HUES64 (cell line): Measurements from ENCODE around the gene MAPK8IP1.

ENCODE experiments used
- H3K27ac ChIP-seq: 2 replicates; pipeline ENCODE4 v1.7.0; 2013; ENCODE audit warnings: low read depth, low read length, inconsistent platforms
- H3K27me3 ChIP-seq: 2 replicates; pipeline ENCODE4 v1.6.1; 2013; ENCODE audit warnings: mild to moderate bottlenecking, low read length; ENCODE audit not compliant: insufficient read depth
- H3K36me3 ChIP-seq: 2 replicates; pipeline ENCODE4 v1.6.1; 2013; ENCODE audit warnings: mild to moderate bottlenecking, low read length; ENCODE audit not compliant: insufficient read depth
- H3K4me1 ChIP-seq: 2 replicates; pipeline ENCODE4 v1.6.1; 2013; ENCODE audit warnings: mild to moderate bottlenecking, low read length, moderate library complexity; ENCODE audit not compliant: insufficient read depth
- H3K4me3 ChIP-seq: 2 replicates; pipeline ENCODE4 v1.5.1; 2013; ENCODE audit warnings: mild to moderate bottlenecking, low read length, moderate library complexity
- H3K9ac ChIP-seq: 2 replicates; pipeline ENCODE4 v1.6.1; 2013; ENCODE audit warnings: mild to moderate bottlenecking, low read depth, low read length
- H3K9me3 ChIP-seq: 2 replicates; pipeline ENCODE4 v1.6.1; 2013; ENCODE audit warnings: low read depth, low read length; ENCODE audit not compliant: insufficient read depth
- WGBS: fragments of 150-250, 120-280 bp; methylation state at CpG from one replicate; pipeline ENCODE4 v1.1.7; 2013; ENCODE audit warnings: missing lambda C conversion rate; 5-methylcytosine and 5-hydroxymethylcytosine counted together

MAPK8IP1 gene

GRCh38 chr11:45930031-45930794 lies 44.8 kb downstream of the MAPK8IP1 start:
- Histone ChIP-seq H3K9ac (no peak overlapping the region), H3K27me3 (no peaks in the 10 kb centered on the region), H3K36me3 (peaks cover 70% of the 10 kb centered on the region)

GRCh38 chr11:45930951-45931570 lies 45.6 kb downstream of the MAPK8IP1 start:
- no peaks in the 10 kb centered on the region for H3K9me3 ChIP-seq
- H3K36me3 ChIP-seq = peaks cover 74% of the 10 kb centered on the region
- no peaks in the 10 kb centered on the region for H3K4me1 ChIP-seq
- no peak overlapping the region for H3K27ac ChIP-seq
- H3K9ac ChIP-seq = no peak overlapping the region
- no peak overlapping the region for H3K4me3 ChIP-seq
- no peaks in the 10 kb centered on the region for H3K27me3 ChIP-seq
- WGBS = 95% methylated on average over 8 of the region's 8 CpGs

More at GRCh38 chr11:45930031-45930794, 44.8 kb downstream of the MAPK8IP1 start:
- 93% methylated on average over 14 of the region's 14 CpGs for WGBS
- Histone ChIP-seq H3K4me1 (no peaks in the 10 kb centered on the region), H3K4me3 (no peak overlapping the region), H3K9me3 (no peaks in the 10 kb centered on the region), H3K27ac (no peak overlapping the region)

GRCh38 chr11:45931739-45932138 lies 46.3 kb downstream of the MAPK8IP1 start:
- H3K27me3 ChIP-seq = no peaks in the 10 kb centered on the region
- no peaks in the 10 kb centered on the region for H3K4me1 ChIP-seq
- H3K27ac ChIP-seq = no peak overlapping the region
- H3K9me3 ChIP-seq = no peaks in the 10 kb centered on the region
- no peak overlapping the region for H3K4me3 ChIP-seq
- 96% methylated on average over 10 of the region's 10 CpGs for WGBS
- peaks cover 72% of the 10 kb centered on the region for H3K36me3 ChIP-seq
- no peak overlapping the region for H3K9ac ChIP-seq

GRCh38 chr11:45932217-45932616 lies 46.8 kb downstream of the MAPK8IP1 start:
- no peaks in the 10 kb centered on the region for H3K27me3 ChIP-seq
- H3K36me3 ChIP-seq = peaks cover 72% of the 10 kb centered on the region
- WGBS = 89% methylated on average over 8 of the region's 8 CpGs
- no peaks in the 10 kb centered on the region for H3K9me3 ChIP-seq
- H3K4me1 ChIP-seq = no peaks in the 10 kb centered on the region
- H3K27ac ChIP-seq = no peak overlapping the region
- no peak overlapping the region for H3K4me3 ChIP-seq
- no peak overlapping the region for H3K9ac ChIP-seq

GRCh38 chr11:45933131-45933831 lies 47.8 kb downstream of the MAPK8IP1 start:
- WGBS = 95% methylated on average over 14 of the region's 15 CpGs
- Histone ChIP-seq H3K4me1 (peaks cover 3% of the 10 kb centered on the region; the same call in 1 of the 2 replicates), H3K4me3 (no peak overlapping the region), H3K27ac (no peak overlapping the region), H3K36me3 (peaks cover 66% of the 10 kb centered on the region), H3K9me3 (no peaks in the 10 kb centered on the region), H3K9ac (no peak overlapping the region), H3K27me3 (no peaks in the 10 kb centered on the region)

GRCh38 chr11:45933846-45934579 lies 48.6 kb downstream of the MAPK8IP1 start:
- H3K9ac ChIP-seq = no peak overlapping the region
- H3K27ac ChIP-seq = no peak overlapping the region
- H3K27me3 ChIP-seq = no peaks in the 10 kb centered on the region
- WGBS = 93% methylated on average over 21 of the region's 21 CpGs
- peaks cover 7% of the 10 kb centered on the region; the same call in 1 of the 2 replicates for H3K4me1 ChIP-seq
- no peak overlapping the region for H3K4me3 ChIP-seq
- peaks cover 62% of the 10 kb centered on the region for H3K36me3 ChIP-seq
- H3K9me3 ChIP-seq = no peaks in the 10 kb centered on the region

- Histone ChIP-seq H3K9ac (no peak overlapping the region), H3K27ac (no peak overlapping the region), H3K4me3 (no peak overlapping the region), H3K36me3 (peaks cover 62% of the 10 kb centered on the region), H3K27me3 (no peaks in the 10 kb centered on the region), H3K4me1 (peaks cover 7% of the 10 kb centered on the region; the same call in 1 of the 2 replicates), H3K9me3 (no peaks in the 10 kb centered on the region)
- 91% methylated on average over 12 of the region's 12 CpGs for WGBS
Measured at GRCh38 chr11:45934580-45935318, 49.3 kb downstream of the MAPK8IP1 start.

GRCh38 chr11:45935349-45936064 lies 50.1 kb downstream of the MAPK8IP1 start:
- peaks cover 7% of the 10 kb centered on the region; the same call in 1 of the 2 replicates for H3K4me1 ChIP-seq
- H3K9ac ChIP-seq = no peak overlapping the region
- H3K36me3 ChIP-seq = peaks cover 59% of the 10 kb centered on the region
- H3K4me3 ChIP-seq = no peak overlapping the region
- 96% methylated on average over 8 of the region's 8 CpGs for WGBS
- no peaks in the 10 kb centered on the region for H3K27me3 ChIP-seq
- no peaks in the 10 kb centered on the region for H3K9me3 ChIP-seq
- H3K27ac ChIP-seq = no peak overlapping the region

GRCh38 chr11:45936511-45937054 lies 51.1 kb downstream of the MAPK8IP1 start:
- Histone ChIP-seq H3K27ac (no peak overlapping the region), H3K4me1 (peaks cover 7% of the 10 kb centered on the region; the same call in 1 of the 2 replicates), H3K9me3 (no peaks in the 10 kb centered on the region), H3K9ac (no peak overlapping the region), H3K4me3 (no peak overlapping the region), H3K27me3 (no peaks in the 10 kb centered on the region), H3K36me3 (peaks cover 52% of the 10 kb centered on the region)
- 93% methylated on average over 4 of the region's 4 CpGs for WGBS

GRCh38 chr11:45937916-45938315 lies 52.5 kb downstream of the MAPK8IP1 start:
- WGBS = 79% methylated on average over 8 of the region's 10 CpGs
- Histone ChIP-seq H3K9ac (no peak overlapping the region), H3K4me3 (no peak overlapping the region), H3K4me1 (peaks cover 7% of the 10 kb centered on the region; the same call in 1 of the 2 replicates), H3K27me3 (no peaks in the 10 kb centered on the region), H3K36me3 (peaks cover 44% of the 10 kb centered on the region), H3K9me3 (no peaks in the 10 kb centered on the region), H3K27ac (no peak overlapping the region)
